Stimulated activated CD8-positive, alpha-beta memory T cell treated with anti-CD3 and anti-CD28 coated beads, Interleukin-4, amount 100 ng/mL, for 4 hours (primary cell): ENCODE measurements around the gene CTSO.
"Not testable (repeated sequence)": the region's sequence is repeated elsewhere in the genome, so short reads cannot be mapped to it uniquely, and the experiment has no call there.

ENCODE experiments used
- DNase-seq, 2 donors: peaks; one replicate each; pipeline ENCODE4 v3.0.0-alpha.2; 2020; ENCODE audit warnings: low read depth in 2 of 2, low spot score in 1 of 2

CTSO gene

GRCh38 chr4:155908187-155909139, 45.2 kb downstream of the CTSO start:
- no peak for DNase-seq

- DNase-seq: no peak
These were observed 46.1 kb downstream of the CTSO start for GRCh38 chr4:155907556-155907955.

DNA sequence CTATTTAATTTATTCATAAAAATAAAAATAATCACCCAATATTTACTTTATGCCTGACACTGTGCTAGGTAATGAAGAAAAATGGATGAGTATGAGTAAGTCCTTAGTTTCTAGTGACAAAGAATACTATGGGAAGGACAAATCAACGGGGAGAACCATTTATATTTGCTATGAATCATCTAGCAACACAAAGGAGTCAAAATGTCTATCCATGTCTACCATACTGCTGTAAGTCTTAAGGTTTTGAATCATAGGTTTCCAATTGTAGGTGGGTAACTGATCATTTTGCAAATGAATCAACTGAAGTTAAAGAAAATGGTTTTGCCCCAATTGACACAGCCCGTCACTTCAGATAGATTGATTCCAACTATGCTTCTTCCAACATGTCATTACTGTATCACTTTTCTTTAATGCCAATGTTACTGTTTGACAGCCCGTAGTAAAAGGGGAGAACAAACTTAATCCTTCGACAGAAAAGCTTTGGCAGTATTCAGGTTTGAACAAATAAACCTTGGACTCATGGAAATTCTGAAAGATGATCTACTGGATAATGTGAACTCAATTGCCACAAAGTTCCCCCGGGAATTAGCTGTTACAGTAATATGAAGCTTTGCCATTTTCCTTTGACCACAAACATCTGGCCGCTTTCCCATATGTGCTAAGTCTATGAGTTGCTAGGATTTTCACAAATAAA, 47.0 kb downstream of the CTSO start:
- DNase-seq: no peak

GRCh38 chr4:155904331-155904730, 49.3 kb downstream of the CTSO start:
- no peak for DNase-seq

DNA sequence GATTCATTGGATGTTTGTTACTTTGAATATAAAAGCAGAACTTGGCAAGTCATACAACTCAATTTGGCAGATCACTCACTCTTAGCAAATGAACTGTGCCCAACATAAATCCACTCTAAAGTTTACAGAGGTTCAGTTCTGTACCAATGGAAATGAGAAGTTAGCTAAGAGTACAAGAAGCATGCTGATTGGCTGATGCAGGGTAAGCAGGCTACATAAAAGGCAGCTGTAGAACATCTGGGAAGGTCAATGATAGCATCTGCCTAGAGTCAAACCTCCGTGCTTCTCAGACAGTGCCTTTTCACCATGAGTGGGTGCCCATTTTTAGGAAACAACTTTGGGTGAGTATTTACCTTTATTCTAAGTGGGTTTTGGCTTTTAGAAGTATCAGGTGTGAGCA, 50.2 kb downstream of the CTSO start, which contains the start of gene TDO2:
TSS of gene TDO2 (plus strand) at position 244 of the 400 bp plus-strand sequence. CDS start at position 307, 63 bp downstream.
- no peak for DNase-seq

GRCh38 chr4:155901013-155901412, 52.7 kb downstream of the CTSO start:
- no peak for DNase-seq

GRCh38 chr4:155900381-155900780, 53.3 kb downstream of the CTSO start:
- no peak for DNase-seq

DNA sequence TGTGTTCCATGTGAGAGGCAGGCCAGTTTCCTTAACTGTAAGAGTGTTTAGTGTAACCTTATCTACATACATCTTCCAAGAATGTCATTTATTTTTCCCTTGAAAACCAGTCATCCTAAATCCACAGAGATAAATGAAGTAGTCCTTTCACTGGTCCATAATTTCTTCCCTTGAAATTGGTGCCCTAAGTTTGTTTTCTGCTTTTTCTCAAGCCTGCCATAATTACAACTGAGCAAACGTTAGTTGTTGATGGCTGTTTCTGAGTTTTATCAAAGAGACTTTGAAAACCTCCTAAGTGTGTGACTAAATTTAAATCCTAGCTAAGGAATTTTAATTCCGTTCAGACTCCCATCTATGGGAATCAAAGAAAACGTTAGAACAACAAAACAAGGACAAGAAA, 53.8 kb downstream of the CTSO start:
- no peak for DNase-seq

DNA sequence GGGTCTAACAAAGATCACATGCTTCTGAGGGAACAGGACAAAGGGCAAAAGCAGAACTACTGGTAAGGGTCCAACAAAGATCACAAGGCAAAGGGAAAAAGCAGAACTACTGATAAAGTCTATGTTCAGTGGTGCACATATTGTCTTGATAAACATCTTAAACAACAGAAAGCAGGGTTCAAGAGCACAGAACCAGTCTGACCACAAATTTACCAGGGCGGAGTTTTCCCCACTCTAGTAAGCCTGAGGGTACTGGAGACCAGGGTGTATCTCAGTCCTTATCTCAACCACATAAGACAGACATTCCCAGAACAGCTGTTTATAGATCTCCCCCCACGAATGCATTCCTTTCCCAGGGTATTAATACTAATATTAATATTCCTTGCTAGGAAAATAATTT, 55.3 kb downstream of the CTSO start:
- DNase-seq: not testable (repeated sequence)

GRCh38 chr4:155891058-155891457, 62.6 kb downstream of the CTSO start:
- DNase-seq: no peak

GRCh38 chr4:155889946-155890345, 63.7 kb downstream of the CTSO start:
- no peak for DNase-seq

DNA sequence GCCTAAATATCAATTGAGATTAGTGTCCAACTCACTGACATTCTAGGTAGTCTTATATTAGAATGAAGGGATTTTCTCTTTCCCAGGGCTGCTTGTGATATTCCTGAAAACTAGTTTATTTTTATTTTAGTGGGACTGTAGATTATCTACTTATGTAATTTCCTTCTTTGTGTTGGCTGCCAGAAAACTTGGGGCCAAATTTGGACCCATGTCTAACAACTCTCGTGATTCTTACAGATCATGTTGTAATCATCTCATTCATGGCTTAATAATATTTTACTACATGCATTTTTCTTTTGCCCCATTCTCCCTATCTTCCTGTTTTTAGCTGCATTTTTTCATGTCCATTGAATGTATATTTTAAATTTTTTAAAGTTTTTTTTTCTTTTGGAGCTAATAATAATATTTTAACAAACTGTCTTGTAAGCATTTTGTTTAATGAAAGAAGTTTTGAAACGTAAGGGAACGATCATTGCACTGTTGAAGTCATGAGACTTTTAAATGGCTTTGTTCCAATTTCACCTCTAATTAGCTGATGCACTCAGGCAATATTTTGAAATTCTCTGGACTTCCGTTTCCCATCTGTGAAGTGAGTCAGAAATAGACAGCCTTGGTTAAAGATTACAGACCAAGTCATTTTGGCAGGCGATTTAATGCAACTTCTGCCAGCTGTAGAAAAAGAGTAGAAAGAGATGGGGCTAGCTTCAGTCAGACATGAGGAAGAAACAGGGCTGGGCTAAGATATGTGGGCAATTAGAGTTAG, 64.5 kb downstream of the CTSO start:
- no peak for DNase-seq

DNA sequence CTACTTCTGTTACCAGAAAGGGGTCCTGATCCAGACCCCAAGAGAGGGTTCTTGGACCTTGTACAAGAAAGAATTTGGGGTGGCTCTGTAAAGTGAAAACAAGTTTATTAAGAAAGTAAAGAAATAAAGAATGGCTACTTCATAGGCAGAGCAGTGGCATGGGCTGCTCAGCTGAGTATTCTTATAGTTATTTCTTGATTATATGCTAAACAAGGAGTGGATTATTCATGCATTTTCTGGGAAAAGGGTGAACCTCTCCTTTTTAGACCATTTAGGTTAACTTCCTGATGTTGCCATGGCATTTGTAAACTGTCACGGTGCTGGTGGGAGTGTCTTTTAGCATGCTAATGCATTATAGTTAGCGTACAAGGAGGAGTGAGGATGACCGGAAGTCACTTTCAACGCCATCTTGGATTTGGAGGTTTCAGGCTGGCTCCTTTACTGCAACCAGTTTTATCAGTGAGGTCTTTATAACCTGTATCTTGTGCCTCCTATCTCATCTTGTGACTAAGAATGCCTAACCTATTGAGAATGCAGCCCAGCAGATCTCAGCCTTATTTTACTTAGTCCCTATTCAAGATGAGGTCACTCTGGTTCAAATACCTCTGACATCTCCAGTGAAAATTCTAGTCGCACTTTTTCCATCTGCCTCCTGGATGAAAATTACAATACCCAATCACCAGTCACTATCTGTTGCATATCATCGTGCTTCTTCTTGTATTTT, 65.7 kb downstream of the CTSO start:
- no peak for DNase-seq

DNA sequence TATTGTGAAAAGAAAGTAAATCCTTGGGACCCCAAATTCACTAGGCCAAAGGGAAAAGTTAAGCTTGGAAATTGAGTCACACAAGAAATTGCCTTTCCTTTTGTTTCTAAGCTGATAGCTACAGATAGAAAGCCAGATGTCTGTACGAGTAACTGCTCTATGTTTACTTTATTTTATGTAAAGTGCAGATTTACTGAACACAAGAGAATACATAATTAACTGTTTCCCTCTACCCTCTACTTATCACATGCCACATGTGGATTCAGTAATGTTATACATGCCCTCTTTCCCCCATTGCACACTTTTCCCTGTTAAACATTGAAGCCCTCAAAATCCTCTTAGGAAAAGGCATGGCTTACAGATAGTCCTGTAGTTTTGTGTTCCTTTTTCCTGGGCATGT, 66.6 kb downstream of the CTSO start:
- DNase-seq: no peak

GRCh38 chr4:155885666-155886065, 68.0 kb downstream of the CTSO start:
- DNase-seq: no peak

DNA sequence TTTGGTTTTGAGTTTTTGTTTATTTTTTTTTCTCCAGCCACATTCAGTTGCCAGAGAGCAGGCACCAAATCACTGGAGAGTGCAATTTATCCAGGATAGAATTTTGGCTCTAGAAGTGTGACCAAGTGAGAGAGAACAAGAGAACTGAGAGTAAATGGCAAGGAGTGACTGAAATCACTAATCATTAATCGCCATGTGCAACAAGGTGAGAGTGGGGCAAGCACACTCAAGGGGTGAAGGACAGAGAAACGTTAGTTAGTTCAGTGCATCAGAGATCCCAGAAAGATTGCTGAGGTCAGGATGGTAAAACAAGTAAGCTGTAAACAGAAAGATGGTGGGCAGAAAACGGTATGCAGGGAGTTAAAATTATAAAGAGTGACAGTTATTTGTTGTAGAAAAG, 69.8 kb downstream of the CTSO start:
- DNase-seq: no peak

- DNase-seq: no peak
These were observed 72.1 kb downstream of the CTSO start for GRCh38 chr4:155881555-155881954.

- DNase-seq: no peak
These were observed 73.9 kb downstream of the CTSO start for GRCh38 chr4:155879767-155880166.

- DNase-seq: no peak
These were observed 75.1 kb downstream of the CTSO start for GRCh38 chr4:155878611-155879010.

GRCh38 chr4:155877971-155878370, 75.7 kb downstream of the CTSO start:
- no peak for DNase-seq

DNA sequence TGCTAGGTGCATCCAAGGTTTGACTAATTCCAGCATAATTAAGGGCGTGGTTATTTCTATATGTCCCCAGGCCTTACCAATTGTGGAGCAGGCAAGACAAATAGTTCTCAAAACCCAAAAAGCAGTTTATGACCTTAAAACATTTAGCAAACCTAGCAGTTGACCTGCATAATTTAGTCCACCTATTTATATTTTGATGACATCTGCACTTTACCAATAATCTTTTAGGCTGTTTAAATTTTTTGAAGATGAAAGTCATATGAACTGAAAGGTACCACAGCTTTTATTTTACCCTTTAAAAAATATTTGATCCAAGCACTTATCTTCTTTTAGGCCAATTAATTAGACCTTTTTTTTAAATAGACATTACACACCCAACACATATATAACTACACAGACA, 77.8 kb downstream of the CTSO start:
- DNase-seq: no peak
